K562 (cell line): Measurements from ENCODE around the gene BIRC3. TPM values are rescaled to one million over a fixed set of nuclear protein-coding genes. Genes with fewer than 3 reads are reported as not detected.

ENCODE experiments used
- CREBBP ChIP-seq: IDR thresholded peaks from one replicate; pipeline ENCODE4 v1.6.1; 2012; ENCODE audit warnings: low read depth, mild to moderate bottlenecking, control low read depth, inconsistent platforms, low read length
- E2F6 ChIP-seq, 2 experiments: IDR thresholded peaks; 2 replicates each; pipeline ENCODE4 v1.6.1; 2011; ENCODE audit warnings: borderline replicate concordance in 1 of 2, control low read depth in 1 of 2, low read depth in 1 of 2, low read length in 1 of 2, mild to moderate bottlenecking in 1 of 2, mixed read lengths in 1 of 2, moderate library complexity in 1 of 2; ENCODE audit not compliant: insufficient read depth in 1 of 2, insufficient read length in 1 of 2, poor library complexity in 1 of 2, severe bottlenecking in 1 of 2; ENCODE audit errors: extremely low read depth in 1 of 2
- HBP1 ChIP-seq: fragments of 450-650 bp; formaldehyde crosslinking; IDR thresholded peaks from 2 replicates; pipeline ENCODE4 v1.4.0; 2022; ENCODE audit warnings: missing genetic modification characterization
- HMG20B ChIP-seq: fragments of 250-450 bp; sonication (Bioruptor Pico); IDR thresholded peaks from 2 replicates; pipeline ENCODE4 v1.5.0; 2021; ENCODE audit warnings: mild to moderate bottlenecking
- HNRNPUL1 ChIP-seq: fragments of 200-400 bp; formaldehyde crosslinking; IDR thresholded peaks from 2 replicates; pipeline ENCODE4 v1.6.1; 2017; ENCODE audit warnings: low read length
- KLF6 ChIP-seq: fragments of 250-450 bp; sonication (Bioruptor Pico); IDR thresholded peaks from 2 replicates; pipeline ENCODE4 v1.4.0; 2020; ENCODE audit warnings: mild to moderate bottlenecking, moderate library complexity, borderline replicate concordance
- MITF ChIP-seq: IDR thresholded peaks from 2 replicates; pipeline ENCODE4 v1.6.1; 2014; ENCODE audit warnings: antibody characterized with exemption
- NFIC ChIP-seq: fragments of 450-650 bp; IDR thresholded peaks from 2 replicates; pipeline ENCODE4 v1.6.1; 2017; ENCODE audit warnings: mild to moderate bottlenecking, inconsistent platforms
- NRF1 ChIP-seq, 2 experiments: fragments of 450-650 bp; IDR thresholded peaks in 1 of 2; conservative IDR thresholded peaks in 1 of 2; 2 replicates each; pipeline ENCODE4 v1.6.1; 2014; ENCODE audit warnings: mild to moderate bottlenecking in 2 of 2
- PCBP1 ChIP-seq: fragments of 200-400 bp; formaldehyde crosslinking; IDR thresholded peaks from 2 replicates; pipeline ENCODE4 v1.6.1; 2018; ENCODE audit warnings: mild to moderate bottlenecking, low read depth, low read length; ENCODE audit not compliant: poor library complexity, severe bottlenecking
- PML ChIP-seq: IDR thresholded peaks from 2 replicates; pipeline ENCODE4 v1.6.1; 2012; ENCODE audit warnings: low read length, inconsistent platforms
- POU5F1 ChIP-seq: fragments of 150-350 bp; IDR thresholded peaks from 2 replicates; pipeline ENCODE4 v1.6.1; 2014; ENCODE audit warnings: borderline replicate concordance, low read length, low read depth, mild to moderate bottlenecking; ENCODE audit not compliant: partially characterized antibody
- PTBP1 ChIP-seq: fragments of 200-400 bp; formaldehyde crosslinking; IDR thresholded peaks from 2 replicates; pipeline ENCODE4 v1.6.1; 2017; ENCODE audit warnings: low read depth, low read length
- RCOR1 ChIP-seq, 2 experiments: IDR thresholded peaks; 2 replicates each; pipeline ENCODE4 v1.6.1; 2012; ENCODE audit warnings: low read depth in 2 of 2, low read length in 2 of 2, borderline replicate concordance in 1 of 2, improper control_type of control experiment in 1 of 2
- RFX7 ChIP-seq: fragments of 250-450 bp; sonication (Bioruptor Pico); IDR thresholded peaks from 2 replicates; pipeline ENCODE4 v1.5.1; 2021; ENCODE audit warnings: mild to moderate bottlenecking
- RNF2 ChIP-seq: sonication (generic); IDR thresholded peaks from 2 replicates; pipeline ENCODE4 v1.6.1; 2016
- SAFB2 ChIP-seq: fragments of 200-400 bp; formaldehyde crosslinking; IDR thresholded peaks from 2 replicates; pipeline ENCODE4 v1.6.1; 2018; ENCODE audit warnings: borderline replicate concordance, low read length, low read depth, moderate library complexity; ENCODE audit not compliant: severe bottlenecking
- TCF7 ChIP-seq: sonication (generic); IDR thresholded peaks from 2 replicates; pipeline ENCODE4 v1.6.1; 2016; ENCODE audit warnings: antibody characterized with exemption, borderline replicate concordance
- ZBTB26 ChIP-seq: fragments of 450-650 bp; formaldehyde crosslinking; IDR thresholded peaks from 2 replicates; pipeline ENCODE4 v1.4.0; 2022; ENCODE audit warnings: missing genetic modification characterization
- ZFP36 ChIP-seq: fragments of 150-350 bp; IDR thresholded peaks from 2 replicates; pipeline ENCODE4 v1.6.1; 2018; ENCODE audit warnings: low read length, low read depth; ENCODE audit not compliant: partially characterized antibody
- ZNF165 ChIP-seq: fragments of 250-450 bp; sonication (Bioruptor Pico); IDR thresholded peaks from 2 replicates; pipeline ENCODE4 v1.4.0; 2020; ENCODE audit warnings: borderline replicate concordance
- ZNF224 ChIP-seq: sonication (generic); formaldehyde crosslinking; IDR thresholded peaks from 2 replicates; pipeline ENCODE4 v1.8.0; 2022; ENCODE audit warnings: mild to moderate bottlenecking, missing genetic modification reagents
- ZNF3 ChIP-seq: fragments of 250-450 bp; sonication (Bioruptor Pico); IDR thresholded peaks from 2 replicates; pipeline ENCODE4 v1.5.0; 2021; ENCODE audit warnings: mild to moderate bottlenecking, moderate library complexity
- polyA plus RNA-seq, 8 experiments: library from polyadenylated mRNA; depleted of rRNA in 4 of 8; stranded (reverse) in 5 of 8; unstranded in 3 of 8; fragments of >200 nt; fragmentation: Nextera tagmentation in 2 of 8; fragmentation: Illumina TruSeq in 1 of 8; extraction: Ambion mirVana in 2 of 8; extraction: Trizol in 1 of 8; gene quantifications; 2 replicates each; pipeline versions ENCODE4 v1.2.1 to v1.2.3, GENCODE V29; 2011 to 2014; ENCODE audit warnings: inconsistent platforms in 1 of 8, missing spikeins in 1 of 8
- total RNA-seq, 7 experiments: library from RNA; depleted of rRNA in 6 of 7; stranded (reverse); fragments of >200 nt in 6 of 7; fragmentation: Illumina TruSeq in 2 of 7; extraction: Trizol in 2 of 7; gene quantifications; 2 replicates each; pipeline versions ENCODE4 v1.2.1 to v1.2.3, GENCODE V29; 2011 to 2021; ENCODE audit warnings: low replicate concordance in 1 of 7

Gene BIRC3
- total and polyA plus RNA-seq, 9 of the 15 experiments (the other 6 are each of a cell fraction or from before 2014, with no cell fraction given), result 0.08 to 0.42 (median 0.18) TPM

GRCh38 chr11:102268083-102268984 lies 49.0 kb upstream of the BIRC3 start (continued):
- TF ChIP-seq ZNF224 (CRISPR knock-in tag) (no peak), KLF6 (CRISPR knock-in tag) (no peak), ZNF3 (CRISPR knock-in tag) (no peak), NRF1 (conservative IDR thresholded peaks at IDR 0.05 in 1 of 2, IDR thresholded peaks at IDR 0.05 in 1 of 2) (peak; percentile 32 to 56; a peak in 2 of 4 replicates), PCBP1 (no peak), CREBBP (no peak), POU5F1 (no peak), MITF (no peak), PML (no peak), RFX7 (no peak), TCF7 (no peak), SAFB2 (no peak), ZFP36 (peak; percentile 3), RNF2 (peak; percentile 53; the same call in 1 of the 2 replicates), HMG20B (CRISPR knock-in tag) (no peak), RCOR1 (IDR thresholded peaks at IDR 0.05; ENCODE audit: borderline replicate concordance in 1 of 2, low read depth in 2 of 2, low read length in 2 of 2) (peak in 1 of 2 experiments; percentile 56; a peak in 1 of 4 replicates), ZNF165 (no peak), HBP1 (CRISPR knock-in tag) (no peak), HNRNPUL1 (no peak), PTBP1 (no peak), NFIC (peak; percentile 90), E2F6 (IDR thresholded peaks at IDR 0.05; ENCODE audit: borderline replicate concordance in 1 of 2, extremely low read depth in 1 of 2, insufficient read depth in 1 of 2, insufficient read length in 1 of 2, low read depth in 1 of 2, low read length in 1 of 2, poor library complexity in 1 of 2, severe bottlenecking in 1 of 2) (no peak), ZBTB26 (no peak)
